Endometrial microvascular endothelial cells (primary cell): ENCODE results near the gene ASB12. TPM values are rescaled to one million over a fixed set of nuclear protein-coding genes. Genes with fewer than 3 reads are reported as not detected.
"Not testable (repeated sequence)": the region's sequence is repeated elsewhere in the genome, so short reads cannot be mapped to it uniquely, and the experiment has no call there.

Experiments
- in situ Hi-C: cut with HindIII; loops from 2 replicates; pipeline ENCODE4 v1.10.0; 2017; ENCODE audit warnings: low sequenced_read_pairs, low pct_unique_long_range_greater_than_20kb; ENCODE audit errors: inconsistent ontology term
- total RNA-seq: library from RNA; depleted of rRNA; stranded (reverse); fragments of >200 nt; gene quantifications from one replicate; pipeline ENCODE4 v1.2.3, GENCODE V29; 2015; ENCODE audit errors: inconsistent ontology term

Gene ASB12, protein sequence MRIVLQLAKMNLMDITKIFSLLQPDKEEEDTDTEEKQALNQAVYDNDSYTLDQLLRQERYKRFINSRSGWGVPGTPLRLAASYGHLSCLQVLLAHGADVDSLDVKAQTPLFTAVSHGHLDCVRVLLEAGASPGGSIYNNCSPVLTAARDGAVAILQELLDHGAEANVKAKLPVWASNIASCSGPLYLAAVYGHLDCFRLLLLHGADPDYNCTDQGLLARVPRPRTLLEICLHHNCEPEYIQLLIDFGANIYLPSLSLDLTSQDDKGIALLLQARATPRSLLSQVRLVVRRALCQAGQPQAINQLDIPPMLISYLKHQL
- total RNA-seq: not detected

DNA sequence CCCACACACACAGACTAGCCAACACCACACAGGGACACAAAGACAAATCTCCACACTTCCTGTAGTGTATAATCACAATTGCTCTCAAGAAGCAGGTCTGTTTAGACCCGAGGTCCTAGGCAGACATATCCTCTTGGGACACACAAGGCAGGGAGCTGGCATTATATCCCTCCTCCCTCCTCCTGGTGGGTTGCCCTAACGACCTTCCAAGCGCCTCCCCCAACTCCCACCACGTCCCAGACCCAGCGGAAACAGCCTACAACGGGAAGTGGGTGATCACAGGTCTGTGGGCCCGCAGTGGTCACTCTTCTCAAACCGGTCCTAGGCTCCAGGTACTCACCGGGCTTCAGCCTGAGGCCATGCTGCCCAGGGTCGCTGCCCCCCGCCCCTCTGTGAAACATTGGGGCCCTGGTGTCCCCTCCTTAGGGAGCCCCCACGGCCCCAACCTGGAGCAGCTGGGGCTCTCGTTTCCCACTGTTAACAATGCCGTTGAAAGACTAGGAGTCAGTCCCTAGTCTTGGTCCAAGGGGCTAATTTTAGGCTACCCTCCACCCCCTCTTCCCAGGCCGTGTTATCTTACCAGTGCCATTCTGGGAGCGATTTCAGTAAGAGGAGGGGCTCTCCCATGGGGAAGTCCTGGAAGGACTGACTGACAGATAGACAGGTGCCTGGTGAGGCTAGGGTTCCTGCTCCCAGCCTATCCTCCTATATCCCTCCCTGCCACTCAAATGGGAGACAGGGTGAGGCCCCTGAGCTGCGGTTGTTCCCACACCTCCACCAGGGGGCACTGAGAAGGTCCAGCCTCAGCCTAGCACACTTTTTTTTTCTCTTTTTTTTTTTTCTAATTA is at the start of gene ASB12:
ASB12 (minus strand) TSS at position 485 of the 848 bp plus-strand sequence. CDS start 4,957 bp downstream, outside the sequence.
- in situ Hi-C loops: no loop called here

- in situ Hi-C loops: no loop called here
Observed at GRCh38 chrX:64265265-64265664, 34.9 kb upstream of the ASB12 start.

GRCh38 chrX:64229154-64229553 is 1.3 kb downstream of the ASB12 start:
- in situ Hi-C loops: no loop called here

GRCh38 chrX:64218023-64218422 is 12.4 kb downstream of the ASB12 start:
- in situ Hi-C loops: no loop called here

DNA sequence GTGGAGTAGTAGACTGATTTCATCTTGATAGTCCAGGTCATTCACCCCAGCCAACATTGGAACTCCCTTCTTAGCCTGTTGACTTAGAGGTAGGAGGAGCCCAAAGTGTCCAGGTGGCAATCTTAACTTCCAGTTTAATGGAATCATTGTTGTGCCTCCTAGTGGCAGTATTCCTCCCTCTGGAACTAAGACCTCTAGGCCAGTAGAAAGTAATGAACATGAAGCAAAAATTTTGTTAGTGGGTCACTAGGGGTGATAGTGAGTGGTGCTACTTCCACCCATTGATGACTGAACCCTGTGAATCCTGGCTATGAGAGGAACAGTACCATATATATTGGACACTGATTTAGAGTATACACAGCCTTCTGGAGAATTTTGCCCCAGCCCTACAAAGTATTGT is 16.4 kb downstream of the ASB12 start:
- in situ Hi-C loops: not testable (repeated sequence)

- in situ Hi-C loops: no loop called here
Observed at GRCh38 chrX:64206556-64207162, 23.7 kb downstream of the ASB12 start.

- in situ Hi-C loops: no loop called here
Observed at GRCh38 chrX:64205735-64206501, 24.5 kb downstream of the ASB12 start.

- in situ Hi-C loops: no loop called here
Observed at GRCh38 chrX:64205441-64205734, 25.0 kb downstream of the ASB12 start, which contains the start of gene AMER1. Gene AMER1 (minus strand): TSS chrX:64205708. CDS start chrX:64193286, 12,422 bp downstream.

DNA sequence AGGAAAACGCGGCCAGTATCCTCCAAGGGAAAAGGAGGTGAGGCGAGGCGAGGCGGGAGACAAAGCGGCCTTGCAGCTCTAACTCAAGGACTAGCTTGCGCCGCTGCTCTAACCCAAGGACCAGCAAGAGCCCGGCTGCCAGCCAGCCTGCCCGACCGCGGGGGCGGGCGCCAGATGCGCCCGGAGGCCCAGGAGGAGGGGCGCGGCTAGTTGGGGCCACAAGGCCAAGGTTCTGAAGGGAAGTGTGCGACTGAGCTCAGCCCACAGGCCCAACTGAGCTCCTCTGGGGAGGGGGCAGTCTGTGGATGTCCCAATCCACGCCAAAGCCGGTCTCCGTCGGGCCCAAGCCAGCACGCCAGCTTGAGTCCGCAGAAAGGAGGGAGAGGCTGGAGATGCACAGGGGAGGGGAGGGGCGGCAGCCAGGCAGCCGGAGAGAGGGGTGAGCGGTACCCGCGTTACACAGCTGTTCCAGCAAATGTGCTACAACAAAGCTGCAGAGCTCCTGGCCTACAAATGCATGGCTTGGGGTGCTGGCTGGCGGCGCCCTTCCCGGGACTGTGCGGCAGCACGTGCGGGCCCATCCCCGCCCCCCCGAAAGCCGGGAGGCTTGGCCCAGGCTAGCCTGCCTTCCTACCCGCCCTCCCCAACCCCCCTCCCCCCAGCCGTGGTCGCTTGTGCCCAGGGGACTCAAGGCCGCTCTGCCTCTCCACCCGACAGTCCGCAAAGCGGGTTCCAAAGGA is 25.5 kb downstream of the ASB12 start:
- in situ Hi-C loops: no loop called here

DNA sequence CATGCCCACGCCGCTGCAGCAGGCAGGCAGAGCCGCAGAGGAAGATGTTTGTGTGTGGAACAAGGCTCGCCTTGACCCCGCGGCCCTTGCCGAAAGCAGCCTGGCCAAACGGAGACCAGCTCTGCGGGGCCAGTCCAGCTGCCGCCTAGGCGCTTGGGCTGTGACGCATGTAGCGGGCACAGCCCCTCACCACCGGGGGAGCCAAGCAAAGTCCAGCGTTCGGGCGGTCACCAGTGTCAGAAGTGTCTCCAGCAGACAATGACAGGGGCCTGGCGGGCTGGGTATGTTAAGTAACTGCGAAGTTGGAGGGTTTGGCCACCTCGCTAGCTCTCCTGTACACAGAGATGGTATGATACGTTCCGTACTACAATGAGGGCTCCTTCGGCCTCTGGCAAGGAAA is 26.2 kb downstream of the ASB12 start:
- in situ Hi-C loops: no loop called here

GRCh38 chrX:64202808-64203325 is 27.5 kb downstream of the ASB12 start:
- in situ Hi-C loops: no loop called here

GRCh38 chrX:64198036-64198435 is 32.4 kb downstream of the ASB12 start:
- in situ Hi-C loops: no loop called here

GRCh38 chrX:64196606-64197005 is 33.8 kb downstream of the ASB12 start:
- in situ Hi-C loops: no loop called here

DNA sequence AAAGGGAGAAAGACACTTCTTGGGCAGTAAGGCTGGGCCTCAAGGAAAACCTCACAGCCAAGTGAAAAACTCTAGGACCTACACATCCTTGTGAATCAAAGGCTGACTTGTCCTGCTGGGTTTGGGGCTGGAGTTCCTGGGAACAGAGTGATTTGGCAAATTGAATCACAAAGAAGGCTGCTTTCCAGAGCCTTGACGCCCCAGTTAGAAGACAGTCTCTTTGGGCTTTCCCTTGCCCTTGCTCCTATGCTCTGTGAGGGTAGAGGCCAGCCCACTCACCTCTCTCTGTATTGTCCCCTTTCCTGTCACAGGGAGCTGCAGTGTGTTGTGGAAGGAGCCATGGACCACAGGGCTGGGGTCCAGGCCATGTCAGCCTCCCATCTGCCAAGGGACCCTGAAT is 34.5 kb downstream of the ASB12 start:
- in situ Hi-C loops: no loop called here

GRCh38 chrX:64192673-64193072 is 37.7 kb downstream of the ASB12 start:
- in situ Hi-C loops: no loop called here

DNA sequence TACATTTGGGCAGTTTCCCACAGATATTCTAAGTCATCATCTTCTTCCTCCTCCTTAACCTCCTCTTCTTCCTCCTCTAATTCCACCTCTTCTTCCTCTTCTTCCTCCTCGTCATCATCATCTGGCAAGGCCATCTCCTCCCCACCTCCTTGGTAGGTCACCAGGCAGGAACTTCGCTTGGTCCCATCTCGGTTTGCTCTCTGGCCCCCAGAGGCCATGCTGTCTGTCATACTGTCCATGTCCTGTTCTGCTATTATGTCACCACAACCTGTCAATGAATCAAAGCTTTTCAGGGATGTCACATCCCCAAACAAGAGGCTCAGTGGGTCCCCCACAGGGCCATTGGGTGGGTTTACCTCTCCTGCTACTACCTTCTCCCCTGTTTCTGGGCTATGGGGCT is 38.4 kb downstream of the ASB12 start:
- in situ Hi-C loops: no loop called here

DNA sequence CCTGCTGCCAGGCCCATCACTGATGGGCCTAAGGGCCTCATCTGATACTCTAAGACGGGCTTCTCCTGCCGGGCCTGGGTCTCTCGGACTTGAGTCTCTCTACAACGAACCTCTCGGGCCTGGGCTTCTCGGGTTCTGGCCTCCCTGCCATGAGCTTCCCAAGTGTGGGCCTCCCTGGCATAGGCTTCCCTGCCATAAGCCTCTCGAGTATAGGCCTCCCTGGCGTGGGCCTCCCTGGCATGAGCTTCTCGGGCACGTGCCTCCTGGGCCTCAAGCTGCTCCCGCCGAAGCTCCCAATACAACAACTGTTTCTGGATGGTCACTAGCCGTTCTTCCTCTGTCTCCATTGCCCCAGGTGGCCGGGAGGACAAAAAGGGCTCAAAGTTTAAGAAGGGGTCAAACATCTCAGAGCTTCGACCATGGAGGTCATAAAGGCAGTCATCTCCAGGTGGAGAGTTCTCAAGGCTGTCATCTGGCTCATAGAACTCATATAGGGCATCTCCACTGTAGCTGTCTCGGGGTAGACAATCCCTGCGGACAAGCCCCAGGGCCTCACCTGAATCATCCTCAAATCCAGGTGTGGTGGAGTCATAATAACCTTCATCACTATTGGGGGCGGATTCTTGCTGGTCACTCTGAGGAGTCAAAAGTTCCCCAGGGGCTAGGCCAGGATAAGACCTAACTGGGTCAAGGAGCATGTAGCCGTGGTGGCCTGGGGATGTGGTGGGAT is 39.0 kb downstream of the ASB12 start:
- in situ Hi-C loops: no loop called here
